Skin epidermis (tissue), 12 donors: ENCODE data around the gene CCDC74A.
"Not testable (repeated sequence)": the region's sequence is repeated elsewhere in the genome, so short reads cannot be mapped to it uniquely, and the experiment has no call there.

Experiments used
- H3K27ac ChIP-seq, 21 experiments: fragments of 200-600 bp; sonication (generic) in 11 of 21; one replicate each; pipeline ENCODE4 v1.5.0; 2020; ENCODE audit warnings: mild to moderate bottlenecking in 3 of 21, inconsistent platforms in 2 of 21, moderate library complexity in 2 of 21
- H3K4me3 ChIP-seq, 7 experiments: fragments of 200-600 bp; sonication (generic) in 2 of 7; one replicate each; pipeline ENCODE4 v1.5.0; 2020; ENCODE audit warnings: inconsistent platforms in 2 of 7, mild to moderate bottlenecking in 2 of 7, moderate library complexity in 1 of 7

Gene CCDC74A

DNA sequence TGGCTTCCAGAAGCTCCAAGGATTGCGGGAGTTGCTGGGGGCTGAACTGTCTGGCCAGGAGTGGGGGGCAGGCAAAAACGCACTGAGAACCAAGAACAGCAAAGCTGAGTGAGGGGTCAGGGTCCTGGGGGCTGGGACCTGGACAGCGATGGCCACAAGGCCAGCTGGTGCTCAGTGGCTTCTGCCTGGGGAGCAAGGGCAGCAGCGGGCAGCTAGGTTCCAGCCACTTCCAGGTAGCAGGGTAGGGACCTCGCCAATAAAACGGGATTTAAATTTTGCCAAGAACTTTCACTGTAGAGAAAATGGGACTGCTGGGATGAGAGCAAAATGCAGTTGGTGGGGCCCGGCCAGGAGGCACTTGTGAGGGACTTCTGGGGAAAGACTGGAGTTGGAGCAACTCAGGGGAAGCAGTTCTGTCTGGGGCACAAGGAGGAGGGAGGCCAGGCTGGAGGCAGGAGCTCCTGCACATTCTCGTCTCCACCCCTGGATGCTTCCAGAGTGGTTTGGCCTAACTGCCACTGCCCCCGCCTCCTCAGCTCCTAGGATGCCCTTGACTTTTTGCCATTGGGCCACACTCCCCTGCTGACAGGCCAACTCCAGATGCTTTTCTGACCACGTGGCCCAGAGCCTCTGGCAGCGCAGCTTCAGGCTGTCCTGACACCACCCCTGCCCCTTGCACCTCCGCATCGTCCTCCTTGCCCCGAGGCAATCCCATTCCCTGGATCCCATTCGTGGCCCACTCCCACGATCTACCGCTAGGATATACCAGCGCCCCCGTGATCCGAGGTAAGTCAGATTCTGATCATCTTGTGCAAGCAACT, 5.5 kb upstream of the CCDC74A start:
- H3K4me3 ChIP-seq, result no peak overlapping the region
- H3K27ac ChIP-seq, result no peak overlapping the region

DNA sequence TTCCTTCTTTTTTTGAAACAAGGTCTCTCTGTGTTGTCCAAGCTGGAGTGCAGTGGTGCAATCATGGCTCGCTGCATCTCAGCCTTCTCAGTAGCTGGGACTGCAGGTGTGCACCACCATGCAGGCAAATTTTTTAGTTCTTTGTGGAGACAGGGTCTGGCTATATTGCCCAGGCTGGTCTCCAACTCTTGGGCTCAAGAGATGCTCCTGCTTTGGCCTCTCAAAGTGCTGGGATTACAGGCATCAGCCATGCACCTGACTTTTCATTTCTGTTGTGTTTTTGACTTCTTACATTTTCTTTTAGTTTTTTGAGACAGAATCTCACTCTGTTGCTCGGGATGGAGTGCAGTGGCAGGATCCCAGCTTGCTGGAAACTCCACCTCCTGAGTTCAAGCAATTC, 2.4 kb upstream of the CCDC74A start:
- H3K27ac ChIP-seq, H3K4me3 ChIP-seq: not testable (repeated sequence)

DNA sequence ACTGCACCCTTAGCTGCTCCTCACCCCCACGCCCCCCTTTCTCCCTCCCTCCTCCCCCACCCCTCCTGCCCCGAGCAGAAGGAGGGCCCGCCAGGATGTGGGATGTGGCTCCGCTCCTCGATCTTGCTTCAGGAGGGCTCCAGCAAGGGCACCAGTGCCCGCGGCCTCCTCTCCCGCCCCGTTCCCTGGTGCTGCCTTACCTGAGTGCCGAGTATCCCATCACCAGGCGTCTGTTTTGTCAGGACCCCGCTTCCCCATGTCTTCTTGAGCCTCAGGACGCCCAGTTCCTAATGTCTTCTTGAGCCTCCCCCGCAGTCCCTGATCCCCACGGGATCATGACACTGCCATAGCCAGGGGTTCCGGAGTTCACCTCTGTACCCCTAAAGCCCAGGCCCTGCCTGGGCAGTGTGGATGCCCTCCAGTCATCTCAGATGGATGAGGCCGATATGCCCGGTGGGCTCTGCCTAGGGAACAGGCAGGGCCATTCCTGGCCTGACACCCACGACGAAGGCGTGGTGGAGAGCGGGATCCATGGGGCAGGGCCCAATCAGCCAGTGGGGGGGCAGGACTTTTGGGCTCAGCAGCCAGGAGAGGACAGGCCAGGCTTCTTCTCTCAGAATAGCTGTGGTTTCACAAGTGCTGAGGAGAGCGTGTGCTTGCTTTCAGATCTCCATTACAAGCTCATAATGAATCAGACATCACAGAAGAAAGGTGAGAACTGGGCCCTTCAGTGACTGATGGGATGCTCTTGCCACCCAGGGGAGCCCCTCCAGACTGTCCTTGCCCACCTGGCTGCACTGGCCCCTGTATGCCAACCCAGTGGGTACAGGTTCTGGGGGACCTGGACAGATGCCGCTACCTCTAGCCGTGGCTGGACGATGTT, 1.5 kb downstream of the CCDC74A start:
- peak overlapping the region in 4 of 7 experiments; percentile 25 to 39 (median 29) for H3K4me3 ChIP-seq
- not testable (repeated sequence) for H3K27ac ChIP-seq

DNA sequence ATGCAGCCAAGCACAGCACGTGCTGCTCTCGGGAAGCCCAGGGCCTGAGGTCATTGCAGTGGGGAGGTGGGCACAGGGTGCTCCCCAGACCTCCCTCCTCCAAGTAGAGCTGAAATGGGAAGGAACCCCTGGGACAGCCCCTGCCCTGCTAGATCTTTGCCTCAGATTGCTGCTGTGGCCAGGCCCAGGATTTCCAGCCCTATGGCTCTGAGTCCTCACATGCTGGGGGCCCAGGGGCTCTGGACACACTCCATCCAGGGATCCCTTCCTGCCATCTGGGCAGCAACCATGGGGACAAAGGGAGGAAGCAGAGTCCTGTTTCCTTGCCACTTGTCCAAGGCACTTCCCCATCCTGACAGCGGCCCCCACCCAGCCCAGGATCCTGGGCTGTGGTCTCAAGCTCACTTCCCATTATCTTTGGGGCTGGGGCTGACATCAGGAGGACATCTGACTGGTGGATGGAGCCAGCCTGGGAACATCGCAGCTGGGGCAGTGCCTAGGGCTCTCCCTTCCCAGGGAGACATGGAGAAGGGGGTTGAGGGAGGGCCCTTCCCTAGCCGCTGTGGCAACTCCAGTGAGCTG, 2.3 kb downstream of the CCDC74A start:
- not testable (repeated sequence) for H3K27ac ChIP-seq, H3K4me3 ChIP-seq

DNA sequence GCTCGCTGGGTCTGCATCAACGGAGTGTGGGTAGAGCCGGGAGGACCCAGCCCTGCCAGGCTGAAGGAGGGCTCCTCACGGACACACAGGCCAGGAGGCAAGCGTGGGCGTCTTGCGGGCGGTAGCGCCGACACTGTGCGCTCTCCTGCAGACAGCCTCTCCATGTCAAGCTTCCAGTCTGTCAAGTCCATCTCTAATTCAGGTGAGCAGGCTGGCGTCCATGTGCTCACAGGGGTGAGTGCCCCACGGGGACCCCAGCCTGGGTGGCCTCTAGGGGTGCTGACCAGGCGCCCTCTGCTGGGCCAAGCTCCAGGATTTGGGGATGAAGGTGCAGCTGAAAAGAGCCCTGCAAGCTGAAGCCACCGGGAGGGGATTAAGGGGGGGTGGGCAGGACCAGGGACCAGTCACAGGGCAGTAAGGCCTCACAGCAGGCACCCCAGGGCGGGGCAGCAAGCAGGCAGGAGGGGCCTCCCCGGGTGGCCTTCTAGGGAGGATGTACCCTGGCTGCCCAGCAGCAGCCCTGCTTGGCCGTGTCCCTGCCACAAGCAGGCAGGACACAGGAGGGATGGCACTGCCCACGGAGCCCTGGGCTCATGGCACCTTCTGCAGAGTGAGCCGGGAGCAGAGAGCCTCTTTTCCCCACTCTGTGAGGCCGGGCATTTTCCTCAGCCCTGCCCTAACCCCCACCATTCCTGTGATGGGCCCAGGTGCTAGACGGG, 3.1 kb downstream of the CCDC74A start:
- H3K4me3 ChIP-seq, H3K27ac ChIP-seq: not testable (repeated sequence)

DNA sequence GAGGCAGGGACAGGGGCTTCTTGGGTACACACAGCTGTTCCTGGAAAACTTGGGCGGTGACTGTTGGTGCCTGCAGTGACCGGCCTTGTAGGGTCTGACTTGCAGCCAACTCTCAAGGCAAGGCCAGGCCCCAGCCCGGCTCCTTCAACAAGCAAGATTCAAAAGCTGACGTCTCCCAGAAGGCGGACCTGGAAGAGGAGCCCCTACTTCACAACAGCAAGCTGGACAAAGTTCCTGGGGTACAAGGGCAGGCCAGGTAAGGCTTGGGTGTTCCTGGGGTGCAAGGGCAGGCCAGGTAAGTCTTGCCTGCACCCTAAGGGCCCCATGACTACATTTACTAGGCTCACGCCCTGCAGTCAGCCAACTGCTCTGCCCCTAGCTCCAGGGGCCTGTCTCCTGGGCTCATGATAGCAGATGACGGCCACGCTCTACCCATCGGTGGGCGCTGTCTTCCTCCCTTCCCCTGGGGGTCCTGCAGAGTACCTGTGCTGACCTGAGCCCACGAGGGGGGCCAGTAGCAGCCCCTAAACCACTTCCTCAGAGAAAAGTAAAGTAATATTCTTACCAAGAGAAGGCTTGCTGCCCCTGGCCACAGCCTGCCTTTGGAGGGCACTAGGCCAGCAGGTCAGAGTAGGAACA, 4.0 kb downstream of the CCDC74A start:
- H3K27ac ChIP-seq, H3K4me3 ChIP-seq: not testable (repeated sequence)

DNA sequence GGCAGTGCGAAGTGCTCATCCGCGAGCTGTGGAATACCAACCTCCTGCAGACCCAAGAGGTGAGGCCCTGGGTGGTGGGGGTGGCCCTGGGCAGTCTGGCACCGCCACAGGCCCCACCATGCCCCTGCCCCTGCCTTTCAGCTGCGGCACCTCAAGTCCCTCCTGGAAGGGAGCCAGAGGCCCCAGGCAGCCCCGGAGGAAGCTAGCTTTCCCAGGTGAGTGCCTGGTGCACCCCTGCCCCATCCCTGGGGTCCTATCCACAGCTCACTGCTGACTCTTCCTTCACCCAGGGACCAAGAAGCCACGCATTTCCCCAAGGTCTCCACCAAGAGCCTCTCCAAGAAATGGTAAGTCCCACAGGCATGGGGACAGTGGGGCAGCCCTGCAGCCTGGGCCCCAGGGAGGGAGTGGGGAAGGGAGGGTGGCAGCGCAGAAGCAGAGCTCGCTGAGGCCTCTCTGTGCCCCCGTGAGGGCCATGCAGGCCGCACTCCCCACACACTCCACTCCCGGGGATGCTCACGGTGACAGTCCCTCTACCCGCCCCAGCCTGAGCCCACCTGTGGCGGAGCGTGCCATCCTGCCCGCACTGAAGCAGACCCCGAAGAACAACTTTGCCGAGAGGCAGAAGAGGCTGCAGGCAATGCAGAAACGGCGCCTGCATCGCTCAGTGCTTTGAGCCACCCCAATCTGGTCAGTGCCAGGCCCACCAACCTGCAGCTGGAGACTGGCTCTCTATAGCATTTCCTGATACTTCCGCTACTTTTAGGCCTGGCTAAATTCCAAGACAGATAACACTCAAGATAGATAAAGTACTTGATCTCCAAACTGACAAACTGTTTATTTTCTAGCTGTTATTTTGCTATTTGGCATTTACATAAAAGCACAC, 5.3 kb downstream of the CCDC74A start:
- not testable (repeated sequence) for H3K4me3 ChIP-seq

DNA sequence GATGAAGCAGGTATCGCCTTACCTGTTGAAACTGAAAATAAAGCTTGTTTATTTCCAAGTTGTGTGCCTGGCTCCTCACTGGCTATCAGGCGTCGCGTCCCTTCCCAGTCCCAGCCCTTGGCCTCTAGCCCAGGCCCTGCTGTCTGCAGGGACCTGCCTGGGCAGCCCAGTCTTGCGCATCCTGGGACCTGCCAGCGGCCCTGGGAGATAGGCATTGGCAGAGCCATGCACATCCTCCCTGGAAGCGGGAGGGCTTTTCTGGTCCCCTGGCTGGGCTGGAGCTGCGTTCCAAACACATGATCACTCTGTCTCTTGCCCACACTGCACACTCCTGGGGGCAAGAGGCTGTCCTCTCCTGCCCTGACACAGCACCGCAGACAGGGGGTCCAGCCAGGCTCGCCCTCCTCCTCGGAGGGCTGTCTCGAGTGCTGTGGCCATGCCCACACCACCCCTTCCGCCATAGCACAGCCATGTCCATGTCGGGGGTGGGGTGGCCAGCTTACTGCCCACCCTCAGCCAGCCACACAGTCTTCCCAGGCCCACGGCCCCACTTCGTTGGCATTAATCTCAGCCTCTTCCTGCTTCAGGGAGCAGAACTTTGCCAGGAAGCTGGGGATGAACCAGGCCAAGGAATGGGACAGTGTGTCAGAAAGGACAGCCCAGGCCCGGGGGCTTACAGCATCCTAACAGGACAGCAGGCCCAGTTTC, 6.1 kb downstream of the CCDC74A start:
- H3K4me3 ChIP-seq, H3K27ac ChIP-seq: not testable (repeated sequence)

More for the DNA sequence above, 5.3 kb downstream of the CCDC74A start:
- not testable (repeated sequence) for H3K27ac ChIP-seq

DNA sequence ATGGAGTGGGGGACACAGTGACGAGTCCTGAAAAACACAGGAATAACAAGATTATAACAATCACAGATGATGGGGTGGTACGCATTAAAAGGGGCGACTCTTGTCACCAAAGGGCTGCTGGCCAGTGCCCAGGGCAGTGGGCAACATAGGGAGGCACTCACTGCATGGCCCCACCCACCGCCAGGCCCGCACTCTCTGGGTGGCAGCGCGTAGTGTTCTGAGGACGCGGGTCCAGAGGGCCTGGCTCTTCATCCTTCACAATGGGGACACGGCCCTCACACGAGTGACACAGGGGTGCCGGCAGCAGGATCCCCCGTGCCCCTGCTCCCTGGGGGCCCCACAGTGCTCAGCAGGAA, 6.6 kb downstream of the CCDC74A start:
- not testable (repeated sequence) for H3K4me3 ChIP-seq, H3K27ac ChIP-seq

DNA sequence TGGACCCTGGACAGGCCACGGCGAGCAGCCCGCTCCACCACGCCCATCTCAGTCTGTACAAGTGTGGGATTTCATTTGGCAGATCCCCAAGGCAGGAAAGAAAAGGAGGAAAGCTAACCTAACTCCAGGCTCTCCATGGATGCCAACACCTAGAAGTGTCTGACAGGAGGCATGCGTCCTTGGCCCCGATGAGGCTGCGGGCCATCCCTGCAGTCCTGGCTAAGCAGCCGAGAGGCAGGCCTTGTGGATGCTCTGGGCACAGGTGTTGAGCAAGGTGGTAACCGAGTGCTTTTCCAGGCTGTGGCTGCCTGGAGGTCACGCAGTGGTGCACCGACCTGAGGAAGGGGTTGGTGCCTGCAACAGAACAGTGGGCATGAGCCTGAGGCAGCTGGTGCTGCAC, 7.3 kb downstream of the CCDC74A start:
- not testable (repeated sequence) for H3K4me3 ChIP-seq, H3K27ac ChIP-seq

DNA sequence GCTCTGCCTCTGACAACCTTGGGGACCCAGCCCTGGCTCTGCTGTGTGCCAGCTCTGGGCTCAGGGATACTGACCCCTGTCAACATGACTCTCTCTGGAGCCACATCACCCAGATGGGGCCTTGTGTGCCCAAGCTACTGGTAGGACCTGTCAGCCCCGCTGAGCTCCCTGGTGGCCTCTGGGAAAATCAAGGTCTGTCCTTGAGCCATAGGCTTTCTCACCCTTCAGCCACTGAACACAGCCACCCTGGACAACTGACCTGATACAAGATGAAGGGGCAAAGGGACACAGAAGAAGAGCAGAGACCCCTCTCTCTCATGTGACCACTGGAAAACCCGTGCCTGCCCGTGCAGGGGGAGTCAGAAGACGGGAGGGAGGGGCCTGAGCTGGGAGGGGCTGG, 7.8 kb downstream of the CCDC74A start:
- no peak overlapping the region for H3K27ac ChIP-seq
- no peak overlapping the region for H3K4me3 ChIP-seq

DNA sequence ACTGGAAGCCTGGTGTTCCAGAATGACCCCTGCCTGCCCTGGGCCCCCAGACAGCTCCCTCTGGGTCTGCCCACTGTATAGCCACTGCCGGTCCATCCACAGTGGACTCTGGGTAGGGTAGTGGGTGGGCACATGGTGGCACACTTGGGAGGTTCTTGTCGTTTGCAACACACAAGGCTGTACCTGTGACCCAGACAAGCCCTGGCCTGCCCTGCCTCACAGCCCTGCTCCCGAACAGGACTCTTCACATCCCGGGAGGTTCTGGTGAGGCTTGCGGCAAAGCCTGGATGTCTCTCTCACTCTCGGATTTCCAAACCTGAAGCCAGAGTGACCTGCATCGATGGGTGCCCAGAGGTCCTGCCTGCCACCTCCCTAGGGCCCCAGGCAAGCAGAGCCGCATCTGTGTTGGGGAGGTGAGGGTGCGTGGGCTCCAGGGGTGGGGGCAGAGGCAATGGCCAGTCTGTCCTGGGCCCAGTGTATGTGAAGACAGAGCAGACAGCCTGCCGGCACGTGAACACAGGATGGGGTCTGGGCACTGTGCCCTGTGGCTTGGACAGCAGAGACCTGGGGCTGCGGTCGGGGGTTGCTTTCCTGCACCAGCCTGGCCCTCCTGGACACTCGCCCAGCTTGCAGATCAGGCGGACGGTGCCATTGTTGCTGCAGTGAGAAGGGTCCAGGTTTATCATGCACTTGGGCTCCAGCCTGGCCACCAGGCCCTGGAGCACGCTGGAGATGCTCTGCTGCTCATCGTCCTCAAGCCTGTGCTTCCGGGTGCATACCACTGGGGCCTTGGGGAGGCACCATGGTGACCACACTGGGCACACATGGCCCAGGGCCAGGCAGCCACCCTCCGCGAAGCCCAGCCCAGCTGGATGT, 8.5 kb downstream of the CCDC74A start:
- not testable (repeated sequence) for H3K4me3 ChIP-seq, H3K27ac ChIP-seq

DNA sequence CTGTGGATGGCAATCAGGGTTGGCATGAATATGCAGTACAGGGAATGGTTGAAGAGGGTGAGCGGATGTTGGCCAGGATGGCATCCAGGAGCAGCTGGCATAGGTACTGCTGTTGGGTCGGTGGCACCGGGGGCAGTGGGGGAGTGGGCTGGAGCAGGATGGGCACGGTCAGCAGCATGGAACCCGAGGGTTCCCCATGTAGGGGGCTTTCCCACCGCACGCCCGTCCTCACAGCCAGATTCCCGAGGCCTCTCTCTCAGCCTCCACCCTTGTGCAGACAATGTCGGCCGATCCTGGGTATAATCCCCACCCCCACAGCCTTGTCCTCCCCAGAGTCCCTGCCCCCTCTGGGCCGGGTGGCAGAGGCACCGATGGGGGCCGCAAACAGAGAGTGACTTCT, 9.2 kb downstream of the CCDC74A start:
- not testable (repeated sequence) for H3K27ac ChIP-seq, H3K4me3 ChIP-seq

DNA sequence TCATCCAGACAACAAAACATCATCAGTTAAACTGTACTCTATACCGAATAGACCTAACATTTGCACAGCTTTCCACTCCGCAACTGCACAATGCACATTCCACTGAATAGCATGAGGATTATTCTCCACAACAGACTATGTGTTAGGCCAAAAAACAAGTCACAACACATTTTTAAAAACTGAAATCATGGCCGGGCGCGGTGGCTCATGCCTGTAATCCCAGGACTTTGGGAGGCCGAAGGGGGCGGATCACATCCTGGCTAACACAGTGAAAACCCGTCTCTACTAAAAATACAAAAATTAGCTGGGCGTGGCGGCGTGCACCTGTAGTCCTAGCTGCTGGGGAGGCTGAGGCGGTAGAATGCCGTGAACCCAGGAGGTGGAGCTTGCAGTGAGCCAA, 11.2 kb downstream of the CCDC74A start:
- H3K4me3 ChIP-seq, H3K27ac ChIP-seq: not testable (repeated sequence)

DNA sequence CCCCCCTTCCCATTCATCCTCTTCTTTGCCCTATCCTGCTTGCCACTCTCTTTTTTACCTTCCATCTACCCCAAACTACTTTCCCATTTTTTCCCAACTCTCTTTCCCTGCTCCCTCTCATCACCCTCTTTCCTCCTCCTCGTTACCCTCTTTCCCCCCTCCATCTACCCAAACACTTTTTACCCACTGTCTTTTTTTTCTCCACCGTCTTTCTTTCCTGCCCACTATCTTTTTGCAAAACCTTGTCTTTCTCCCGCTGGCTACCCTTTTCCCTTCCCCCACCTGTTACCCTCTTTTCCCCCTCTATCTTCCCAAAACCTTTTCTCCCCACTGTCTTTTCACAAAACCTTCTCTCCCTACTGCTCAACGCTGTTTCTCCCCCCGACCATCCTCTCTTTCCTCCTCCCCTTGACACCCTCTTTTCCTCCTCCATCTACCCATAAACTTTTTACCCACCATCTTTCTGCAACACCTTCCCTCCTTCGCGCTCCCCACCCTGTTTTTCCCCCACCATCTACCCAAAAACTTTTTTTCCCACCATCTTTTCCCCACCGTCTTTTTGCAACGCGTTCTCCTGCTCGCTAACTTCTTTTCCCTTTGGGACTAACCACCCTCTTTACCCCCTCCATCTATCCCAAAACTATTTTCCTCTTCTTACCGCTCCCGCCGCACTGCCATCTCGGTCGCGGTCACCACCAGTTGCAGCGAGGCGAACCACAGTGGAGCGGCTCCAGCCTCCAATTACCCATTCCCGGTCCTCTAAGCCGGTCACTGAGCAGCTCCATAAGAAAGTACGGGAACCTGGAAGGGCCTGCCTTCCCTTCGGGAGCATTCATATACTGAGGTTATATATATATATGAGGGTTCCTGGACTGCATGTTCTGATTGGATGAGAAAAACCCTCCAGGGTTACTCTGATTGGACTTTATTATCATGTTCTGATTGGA, 15.0 kb downstream of the CCDC74A start:
- no peak overlapping the region for H3K27ac ChIP-seq
- no peak overlapping the region for H3K4me3 ChIP-seq

DNA sequence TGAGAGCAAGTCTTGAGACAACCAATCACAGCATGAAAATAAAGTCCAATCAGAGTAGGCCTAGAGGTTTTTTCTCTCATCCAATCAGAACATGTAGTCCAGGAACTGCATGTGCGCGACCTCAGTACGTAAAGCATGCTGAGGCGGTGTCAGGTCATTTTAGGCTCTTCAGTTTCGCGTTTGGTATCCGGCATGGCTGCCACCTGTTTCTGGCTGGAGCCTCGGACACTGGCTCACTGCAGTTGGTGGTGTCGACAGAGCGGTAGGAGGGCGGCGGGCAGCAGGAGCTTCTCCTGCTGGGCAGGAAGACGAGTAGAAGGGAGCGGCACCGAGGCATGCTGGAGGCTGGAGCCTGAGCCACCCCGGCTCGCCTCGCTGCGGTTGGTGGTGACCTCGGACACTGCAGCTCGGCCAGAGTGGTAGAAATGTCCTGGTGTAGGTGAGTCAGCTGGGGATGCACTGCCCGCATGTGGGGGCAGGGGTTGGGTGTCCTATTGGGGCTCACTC, 15.8 kb downstream of the CCDC74A start:
- H3K27ac ChIP-seq, result no peak overlapping the region

More for the DNA sequence above, 15.8 kb downstream of the CCDC74A start:
- H3K4me3 ChIP-seq, result no peak overlapping the region
